Ovary (tissue), 9 donors: Measurements from ENCODE around the gene PAX2. TPM values are rescaled to one million over a fixed set of nuclear protein-coding genes. Genes with fewer than 3 reads are reported as not detected.

Experiments used
- DNase-seq, 5 donors: peaks; one replicate each; pipeline ENCODE4 v3.0.0-alpha.2; 2019 to 2020
- H3K27ac ChIP-seq, 2 donors: fragments of 200-600 bp; one replicate each; pipeline versions ENCODE4 v1.5.1 to v1.8.0; 2019 to 2022
- H3K27me3 ChIP-seq: fragments of 200-600 bp; one replicate; pipeline ENCODE4 v1.8.0; 2022
- H3K36me3 ChIP-seq: fragments of 200-600 bp; sonication (generic); one replicate; pipeline ENCODE4 v1.5.1; 2019
- H3K4me1 ChIP-seq: one replicate; pipeline ENCODE4 v1.8.1; 2013; ENCODE audit warnings: mild to moderate bottlenecking, moderate library complexity; ENCODE audit not compliant: insufficient read depth
- H3K4me3 ChIP-seq: fragments of 200-600 bp; sonication (generic); one replicate; pipeline ENCODE4 v1.5.1; 2017
- H3K9me3 ChIP-seq, 2 donors: fragments of 200-600 bp in 1 of 2; sonication (generic) in 1 of 2; one replicate each; pipeline versions ENCODE4 v1.5.1 to v1.8.1; 2013 to 2019; ENCODE audit warnings: mild to moderate bottlenecking in 1 of 2, moderate library complexity in 1 of 2
- EP300 ChIP-seq: sonication (generic); formaldehyde crosslinking; IDR thresholded peaks from one replicate; pipeline ENCODE4 v1.6.1; 2017; ENCODE audit warnings: antibody characterized with exemption
- POLR2A ChIP-seq: fragments of 450-650 bp; IDR thresholded peaks from one replicate; pipeline ENCODE4 v1.6.1; 2017; ENCODE audit warnings: antibody characterized with exemption, mild to moderate bottlenecking, moderate library complexity
- WGBS, 3 donors: extraction: QIAGEN DNeasy Blood & Tissue Kit in 1 of 3; methylation state at CpG; one replicate each; pipeline versions ENCODE4 v1.1.5 to v1.1.7; 2013 to 2017; 5-methylcytosine and 5-hydroxymethylcytosine counted together
- intact Hi-C, 4 donors: fragments of 100-400 bp; cut with DNase I; formaldehyde crosslinking; loops; one replicate each; pipeline versions ENCODE4 v1.11.0 to v1.15.1; 2022 to 2023
- polyA plus RNA-seq, 2 donors: library from polyadenylated mRNA; stranded (reverse); fragments of 200-250 nt in 1 of 2; fragments of 350-450 nt in 1 of 2; fragmentation: Illumina TruSeq in 1 of 2; extraction: RNeasy Lipid Tissue Mini Kit (QIAGEN cat#74804) in 1 of 2; gene quantifications; one replicate each; pipeline ENCODE4 v1.2.3, GENCODE V29; 2013 to 2014
- total RNA-seq, 7 donors: library from RNA; depleted of rRNA in 2 of 7; stranded (reverse); fragments of >200 nt in 2 of 7; fragmentation: NEBNext Ultra II Directional in 3 of 7; extraction: Animal tissue kit (Norgen Biotek cat#: 25700) in 3 of 7; gene quantifications; one replicate each; pipeline versions ENCODE4 v1.1.0 to v1.2.4, GENCODE V29; 2016 to 2023
- TF ChIP-seq, protein P1 (sequence below), 3 donors: fragments of 450-650 bp in 2 of 3; fragments of 200-600 bp in 1 of 3; IDR thresholded peaks; one replicate each; pipeline versions ENCODE4 v1.5.1 to v1.8.0; 2016 to 2022; ENCODE audit warnings: antibody characterized with exemption in 3 of 3, mild to moderate bottlenecking in 1 of 3
- donor health status: DM: no; HTN: no; CAD: no; lungs with moderate emphysema.
- donor health status: DM: no; HTN: no; CAD: no.
- donor health status: Bipolar disorder and iron deficiency.
- donor health status: DM: yes; HTN: yes; CAD: no.
- donor health status: DM: no; HTN: no; CAD: no.
- donor health status: DM: yes; HTN: yes; CAD: no.

The PAX2 gene
- total and polyA plus RNA-seq, 9 donors, result 0.04 to 10.8 (median 2.4) TPM; not detected in 3

DNA sequence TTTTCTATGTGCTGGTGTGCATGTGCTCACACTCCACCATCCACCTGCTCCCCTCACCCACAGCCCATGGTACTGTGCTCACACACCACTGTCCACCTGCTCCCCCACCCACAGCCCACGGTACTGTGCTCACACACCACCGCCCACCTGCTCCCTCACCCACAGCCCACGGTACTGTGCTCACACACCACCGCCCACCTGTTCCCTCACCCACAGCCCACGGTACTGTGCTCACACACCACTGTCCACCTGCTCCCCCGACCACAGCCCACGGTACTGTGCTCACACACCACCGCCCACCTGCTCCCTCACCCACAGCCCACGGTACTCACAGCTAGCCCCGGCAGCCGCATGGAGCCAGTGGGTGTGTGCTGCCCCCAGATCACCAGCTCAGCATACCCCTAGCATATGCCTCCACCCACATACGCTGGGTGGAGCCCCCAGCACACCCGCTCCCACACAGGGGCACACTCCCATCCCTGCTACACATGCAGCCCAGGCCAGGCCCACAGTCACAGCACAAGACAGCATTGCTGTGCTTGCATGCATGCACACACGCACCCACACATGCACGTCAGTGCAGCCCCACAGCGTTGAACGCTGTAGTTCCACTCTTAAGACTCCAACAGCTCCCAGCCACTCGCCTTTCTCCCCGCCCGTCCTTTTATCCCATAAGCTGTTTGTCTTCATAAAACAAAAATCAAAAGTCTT is 62.0 kb downstream of the PAX2 start:
- no peak for DNase-seq
- no peak overlapping the region for H3K4me3 ChIP-seq

GRCh38 chr10:100808876-100809275 is 63.5 kb downstream of the PAX2 start:
- WGBS, 3 donors, result 62 to 67% (median 63%) methylated on average over 10 of the region's 10 CpGs
- TF ChIP-seq EP300, result no peak
- TF ChIP-seq POLR2A, result no peak
- TF ChIP-seq, protein P1, sequence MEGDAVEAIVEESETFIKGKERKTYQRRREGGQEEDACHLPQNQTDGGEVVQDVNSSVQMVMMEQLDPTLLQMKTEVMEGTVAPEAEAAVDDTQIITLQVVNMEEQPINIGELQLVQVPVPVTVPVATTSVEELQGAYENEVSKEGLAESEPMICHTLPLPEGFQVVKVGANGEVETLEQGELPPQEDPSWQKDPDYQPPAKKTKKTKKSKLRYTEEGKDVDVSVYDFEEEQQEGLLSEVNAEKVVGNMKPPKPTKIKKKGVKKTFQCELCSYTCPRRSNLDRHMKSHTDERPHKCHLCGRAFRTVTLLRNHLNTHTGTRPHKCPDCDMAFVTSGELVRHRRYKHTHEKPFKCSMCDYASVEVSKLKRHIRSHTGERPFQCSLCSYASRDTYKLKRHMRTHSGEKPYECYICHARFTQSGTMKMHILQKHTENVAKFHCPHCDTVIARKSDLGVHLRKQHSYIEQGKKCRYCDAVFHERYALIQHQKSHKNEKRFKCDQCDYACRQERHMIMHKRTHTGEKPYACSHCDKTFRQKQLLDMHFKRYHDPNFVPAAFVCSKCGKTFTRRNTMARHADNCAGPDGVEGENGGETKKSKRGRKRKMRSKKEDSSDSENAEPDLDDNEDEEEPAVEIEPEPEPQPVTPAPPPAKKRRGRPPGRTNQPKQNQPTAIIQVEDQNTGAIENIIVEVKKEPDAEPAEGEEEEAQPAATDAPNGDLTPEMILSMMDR (IDR thresholded peaks at IDR 0.05), result no peak
- H3K27me3 ChIP-seq, result no peaks in the 10 kb centered on the region
- intact Hi-C loops, result no loop called here
- no peak overlapping the region for H3K4me3 ChIP-seq
- H3K27ac ChIP-seq, result no peak overlapping the region
- H3K4me1 ChIP-seq, result no peaks in the 10 kb centered on the region
- no peaks in the 10 kb centered on the region for H3K9me3 ChIP-seq
- H3K36me3 ChIP-seq, result no peaks in the 10 kb centered on the region
- no peak for DNase-seq

More for the DNA sequence above, 62.0 kb downstream of the PAX2 start:
- H3K27me3 ChIP-seq, result no peaks in the 10 kb centered on the region
- intact Hi-C loops, result no loop called here
- 31 to 40% (median 35%) methylated on average over 20 of the region's 20 CpGs for WGBS, 3 donors
- H3K4me1 ChIP-seq, result no peaks in the 10 kb centered on the region
- H3K9me3 ChIP-seq, result no peaks in the 10 kb centered on the region
- TF ChIP-seq, protein P1 (IDR thresholded peaks at IDR 0.05), result no peak
- TF ChIP-seq EP300, result no peak
- TF ChIP-seq POLR2A, result no peak
- H3K27ac ChIP-seq, result no peak overlapping the region
- H3K36me3 ChIP-seq, result no peaks in the 10 kb centered on the region

DNA sequence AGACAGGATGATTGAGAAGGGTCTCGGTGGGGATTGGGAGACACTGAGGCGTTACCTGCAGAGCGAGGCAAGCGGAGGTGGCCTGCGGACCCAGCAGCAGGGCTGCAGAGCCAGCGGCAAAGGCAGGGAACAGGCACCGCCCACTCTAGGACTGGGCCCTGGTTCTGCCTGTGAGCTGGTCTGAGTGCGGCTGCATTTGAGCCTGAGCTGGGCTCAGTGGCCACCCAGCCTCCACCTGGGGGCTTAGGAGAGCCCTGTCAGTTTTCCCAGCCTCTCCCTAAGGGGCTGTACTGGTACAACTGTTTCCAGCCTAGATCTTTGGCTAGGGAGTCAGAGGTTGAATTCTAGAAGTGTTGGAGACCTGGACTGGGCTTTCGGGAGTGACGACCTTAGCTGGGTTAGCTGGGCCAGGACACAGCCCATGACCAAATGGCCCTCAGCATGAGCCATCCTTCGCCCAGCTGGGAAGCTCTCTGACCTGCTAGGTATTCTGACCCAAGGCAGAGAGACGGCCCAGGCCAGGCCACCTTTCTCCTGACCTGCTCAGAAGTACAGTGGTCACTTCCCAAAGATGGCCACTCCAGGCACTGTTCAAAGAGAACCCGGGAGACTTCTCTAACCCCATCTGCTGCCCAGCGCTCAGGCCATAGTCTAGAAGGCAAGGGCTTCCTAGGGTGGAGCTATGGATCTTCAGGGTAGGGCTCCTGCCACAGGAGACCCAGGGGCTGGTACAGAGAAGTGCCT is 64.9 kb downstream of the PAX2 start:
- H3K4me3 ChIP-seq, result no peak overlapping the region
- no peaks in the 10 kb centered on the region for H3K27me3 ChIP-seq
- H3K9me3 ChIP-seq, result no peaks in the 10 kb centered on the region
- DNase-seq, result no peak
- no peak overlapping the region for H3K27ac ChIP-seq
- H3K4me1 ChIP-seq, result no peaks in the 10 kb centered on the region
- 84 to 90% (median 85%) methylated on average over 14 of the region's 14 CpGs for WGBS, 3 donors
- intact Hi-C loops, result no loop called here
- TF ChIP-seq, protein P1 (IDR thresholded peaks at IDR 0.05), result no peak
- no peak for TF ChIP-seq POLR2A
- H3K36me3 ChIP-seq, result no peaks in the 10 kb centered on the region

DNA sequence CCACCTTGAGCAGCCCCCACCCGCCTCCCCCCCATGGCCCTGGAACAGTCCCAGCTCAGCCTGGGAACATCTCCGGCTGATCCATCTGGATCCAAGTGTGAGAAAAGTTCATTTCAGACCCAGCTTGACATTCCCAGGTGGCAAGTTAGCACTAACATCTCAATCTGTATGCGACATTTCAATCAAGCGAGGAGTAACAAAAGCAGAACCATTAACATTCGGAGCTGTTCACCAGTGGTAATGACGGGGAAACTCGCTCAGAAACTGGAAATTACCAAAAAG is 65.4 kb downstream of the PAX2 start:
- no peak overlapping the region for H3K4me3 ChIP-seq
- H3K27me3 ChIP-seq, result no peaks in the 10 kb centered on the region
- no peaks in the 10 kb centered on the region for H3K9me3 ChIP-seq
- no peak for TF ChIP-seq POLR2A
- TF ChIP-seq EP300, result no peak
- TF ChIP-seq, protein P1 (IDR thresholded peaks at IDR 0.05), result no peak
- intact Hi-C loops, result no loop called here
- no peaks in the 10 kb centered on the region for H3K4me1 ChIP-seq
- WGBS, 3 donors, result 84 to 93% (median 86%) methylated on average over 7 of the region's 7 CpGs
- no peaks in the 10 kb centered on the region for H3K36me3 ChIP-seq
- no peak overlapping the region for H3K27ac ChIP-seq
- DNase-seq, result no peak
